ENCODE data around the gene STXBP1.
"Not testable (repeated sequence)": the region's sequence is repeated elsewhere in the genome, so short reads cannot be mapped to it uniquely, and the experiment has no call there.

STXBP1 gene

GRCh38 chr9:127621339-127621970 is 9.4 kb downstream of the STXBP1 start:
- not testable (repeated sequence) for DNase-seq

- peak in 2 of 3 experiments; percentile 47 to 89 for DNase-seq
Measured at GRCh38 chr9:127626752-127627493, 14.8 kb downstream of the STXBP1 start.

- DNase-seq, result no peak
Measured at GRCh38 chr9:127627494-127627855, 15.4 kb downstream of the STXBP1 start.

GRCh38 chr9:127628758-127629467 is 16.8 kb downstream of the STXBP1 start:
- peak in 1 of 3 experiments; percentile 34 for DNase-seq

- no peak for DNase-seq
Measured at GRCh38 chr9:127629468-127630081, 17.5 kb downstream of the STXBP1 start.

GRCh38 chr9:127633216-127633862 is 21.3 kb downstream of the STXBP1 start:
- DNase-seq, result no peak

- no peak for DNase-seq
Measured at GRCh38 chr9:127634021-127634420, 21.9 kb downstream of the STXBP1 start.

- no peak for DNase-seq
Measured at GRCh38 chr9:127634698-127635097, 22.6 kb downstream of the STXBP1 start.

GRCh38 chr9:127635201-127635735 is 23.2 kb downstream of the STXBP1 start:
- DNase-seq, result no peak

GRCh38 chr9:127637322-127637847 is 25.3 kb downstream of the STXBP1 start:
- peak in 1 of 3 experiments; percentile 37 for DNase-seq

- no peak for DNase-seq
Measured at GRCh38 chr9:127640908-127641545, 28.9 kb downstream of the STXBP1 start.

GRCh38 chr9:127642082-127642740 is 30.1 kb downstream of the STXBP1 start:
- DNase-seq, result no peak

GRCh38 chr9:127644146-127644827 is 32.2 kb downstream of the STXBP1 start:
- no peak for DNase-seq

GRCh38 chr9:127644943-127645342 is 32.9 kb downstream of the STXBP1 start:
- DNase-seq, result no peak

- DNase-seq, result no peak
Measured at GRCh38 chr9:127647451-127647850, 35.4 kb downstream of the STXBP1 start.

GRCh38 chr9:127650518-127650917 is 38.4 kb downstream of the STXBP1 start:
- DNase-seq, result no peak

- DNase-seq, result peak in 1 of 3 experiments; percentile 35
Measured at GRCh38 chr9:127651697-127652610, 39.9 kb downstream of the STXBP1 start.

- no peak for DNase-seq
Measured at GRCh38 chr9:127652733-127653132, 40.7 kb downstream of the STXBP1 start.

GRCh38 chr9:127654619-127655018 is 42.5 kb downstream of the STXBP1 start:
- DNase-seq, result no peak

GRCh38 chr9:127658428-127658827 is 46.4 kb downstream of the STXBP1 start:
- no peak for DNase-seq

All from NCI-H1417 (cell line).